GM21360 (cell line): ENCODE measurements around the gene SBDS.

Source experiments
- ATAC-seq: cut with Tn5 transposase; IDR thresholded peaks from one replicate; pipeline ENCODE4 v1.9.1; 2021; ENCODE audit warnings: mild to moderate bottlenecking, moderate library complexity; ENCODE audit not compliant: unreplicated experiment

Gene SBDS

GRCh38 chr7:66948480-66949109 is 46.8 kb downstream of the SBDS start:
- ATAC-seq, result no peak

GRCh38 chr7:66946545-66946944 is 48.8 kb downstream of the SBDS start:
- no peak for ATAC-seq

- no peak for ATAC-seq
These were observed 56.1 kb downstream of the SBDS start for GRCh38 chr7:66939325-66939724.

- no peak for ATAC-seq
These were observed 57.4 kb downstream of the SBDS start for GRCh38 chr7:66937940-66938339.
